RPMI7951 (cell line): ENCODE data around the gene GNG2. TPM values are rescaled to one million over a fixed set of nuclear protein-coding genes. Genes with fewer than 3 reads are reported as not detected.

Experiments used
- total RNA-seq: library from RNA; depleted of rRNA; stranded (reverse); fragments of >200 nt; shearing (Covaris generic); gene quantifications from 2 replicates; pipeline ENCODE4 v1.2.3, GENCODE V29; 2014; rRNA removed

GNG2 gene
- total RNA-seq, 1 experiment from 2014 or later: 98.8 TPM

Other genes with a start within 250 kb of the GNG2 start
- 98.9 and 127 TPM in 2 replicates for gene FRMD6, start 208.7 kb upstream of the GNG2 start, total RNA-seq
- 101 and 116 TPM in 2 replicates for gene RTRAF, start 128.9 kb downstream of the GNG2 start, total RNA-seq
- gene NID2, start 208.4 kb downstream of the GNG2 start, total RNA-seq: 29.8 and 35.0 TPM in 2 replicates